ENCODE results near the gene XCR1. TPM values are rescaled to one million over a fixed set of nuclear protein-coding genes. Genes with fewer than 3 reads are reported as not detected.

XCR1 gene
- total RNA-seq, 4 donors from 2014 or later: under 0.01 to 0.07 (median 0.04) TPM; not detected in 1

DNA sequence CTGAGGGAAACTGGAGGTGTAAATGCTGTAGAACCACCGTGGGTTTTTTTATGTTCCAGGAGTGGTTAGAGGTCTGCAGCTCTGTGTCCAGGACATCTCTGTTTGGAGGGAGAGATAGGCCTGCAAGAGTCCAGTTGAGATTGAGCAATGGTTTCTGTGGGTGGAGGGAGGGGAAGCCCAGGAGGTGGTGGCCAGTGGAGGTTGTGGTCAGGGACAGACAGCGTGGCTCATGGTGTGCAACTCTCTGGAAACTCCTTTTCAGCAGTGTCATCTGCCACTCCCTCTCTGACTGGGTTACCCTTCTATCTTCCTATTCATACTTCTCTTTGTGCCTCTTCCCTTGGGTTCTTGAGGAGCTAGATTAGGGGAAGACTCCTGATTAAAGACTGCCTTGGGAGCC lies 9.6 kb downstream of the XCR1 start:
- no peak overlapping the region for H3K4me3 ChIP-seq
- H3K27me3 ChIP-seq: no peaks in the 10 kb centered on the region
- H3K4me1 ChIP-seq: no peaks in the 10 kb centered on the region
- ATAC-seq: no peak
- no peaks in the 10 kb centered on the region for H3K36me3 ChIP-seq
- no peaks in the 10 kb centered on the region for H3K9me3 ChIP-seq
- H3K27ac ChIP-seq: no peak overlapping the region
- TF ChIP-seq, protein P1, sequence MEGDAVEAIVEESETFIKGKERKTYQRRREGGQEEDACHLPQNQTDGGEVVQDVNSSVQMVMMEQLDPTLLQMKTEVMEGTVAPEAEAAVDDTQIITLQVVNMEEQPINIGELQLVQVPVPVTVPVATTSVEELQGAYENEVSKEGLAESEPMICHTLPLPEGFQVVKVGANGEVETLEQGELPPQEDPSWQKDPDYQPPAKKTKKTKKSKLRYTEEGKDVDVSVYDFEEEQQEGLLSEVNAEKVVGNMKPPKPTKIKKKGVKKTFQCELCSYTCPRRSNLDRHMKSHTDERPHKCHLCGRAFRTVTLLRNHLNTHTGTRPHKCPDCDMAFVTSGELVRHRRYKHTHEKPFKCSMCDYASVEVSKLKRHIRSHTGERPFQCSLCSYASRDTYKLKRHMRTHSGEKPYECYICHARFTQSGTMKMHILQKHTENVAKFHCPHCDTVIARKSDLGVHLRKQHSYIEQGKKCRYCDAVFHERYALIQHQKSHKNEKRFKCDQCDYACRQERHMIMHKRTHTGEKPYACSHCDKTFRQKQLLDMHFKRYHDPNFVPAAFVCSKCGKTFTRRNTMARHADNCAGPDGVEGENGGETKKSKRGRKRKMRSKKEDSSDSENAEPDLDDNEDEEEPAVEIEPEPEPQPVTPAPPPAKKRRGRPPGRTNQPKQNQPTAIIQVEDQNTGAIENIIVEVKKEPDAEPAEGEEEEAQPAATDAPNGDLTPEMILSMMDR (IDR thresholded peaks at IDR 0.05): no peak
- TF ChIP-seq EP300 (IDR thresholded peaks at IDR 0.05): no peak
- no peak for TF ChIP-seq POLR2A (IDR thresholded peaks at IDR 0.05)
- TF ChIP-seq POLR2AphosphoS5 (IDR thresholded peaks at IDR 0.05): no peak
- 65 to 89% methylated on average over 1 to 2 of the region's 2 CpGs for WGBS, 2 donors (ENCODE audit: low coverage in 1 of 2)

DNA sequence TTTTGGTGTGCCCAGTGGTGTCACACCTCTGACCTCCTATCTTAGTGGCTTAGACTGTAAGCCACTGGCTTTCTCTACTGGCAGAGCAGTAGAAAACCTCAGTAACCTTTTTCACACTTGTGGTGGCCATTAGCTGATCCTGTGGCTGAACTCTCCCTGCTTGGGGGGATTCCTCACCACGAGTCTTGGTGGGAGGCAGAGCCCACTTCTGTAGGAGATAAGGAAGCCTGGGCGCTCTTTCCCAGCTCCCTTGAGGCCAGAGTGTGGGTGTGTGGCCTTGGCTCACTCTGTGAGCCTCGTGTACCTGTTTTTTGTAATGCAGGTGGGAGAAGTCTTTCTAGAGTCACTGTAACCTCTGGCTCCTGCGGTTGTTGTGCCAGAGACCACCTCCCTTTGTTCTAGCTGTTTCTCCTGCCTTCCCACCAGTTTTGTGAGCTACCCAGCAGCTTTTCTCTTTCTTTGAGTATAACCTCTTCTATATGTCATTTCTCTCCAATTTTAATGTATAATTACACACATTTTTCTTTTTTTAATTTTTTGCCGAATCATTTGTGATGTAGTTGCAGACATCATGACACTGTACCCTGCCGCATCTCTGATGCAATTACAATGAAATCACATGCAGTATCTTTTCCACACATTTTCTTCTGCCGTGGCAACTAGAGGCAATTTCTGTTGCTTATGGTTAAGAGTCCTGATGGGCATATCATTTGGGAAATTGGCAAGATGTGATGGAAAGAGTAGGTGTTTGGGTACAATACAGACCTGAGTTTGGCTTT lies 13.8 kb downstream of the XCR1 start:
- Histone ChIP-seq H3K27ac (no peak overlapping the region), H3K27me3 (no peaks in the 10 kb centered on the region), H3K9me3 (no peaks in the 10 kb centered on the region), H3K36me3 (no peaks in the 10 kb centered on the region), H3K4me3 (no peak overlapping the region), H3K4me1 (no peaks in the 10 kb centered on the region)
- WGBS, 2 donors (ENCODE audit: low coverage in 1 of 2): 68 to 86% methylated on average over 5 to 6 of the region's 7 CpGs
- ATAC-seq: no peak
- TF ChIP-seq, protein P1 (IDR thresholded peaks at IDR 0.05): no peak
- TF ChIP-seq EP300 (IDR thresholded peaks at IDR 0.05): no peak
- TF ChIP-seq POLR2A (IDR thresholded peaks at IDR 0.05): no peak
- TF ChIP-seq POLR2AphosphoS5 (IDR thresholded peaks at IDR 0.05): no peak

DNA sequence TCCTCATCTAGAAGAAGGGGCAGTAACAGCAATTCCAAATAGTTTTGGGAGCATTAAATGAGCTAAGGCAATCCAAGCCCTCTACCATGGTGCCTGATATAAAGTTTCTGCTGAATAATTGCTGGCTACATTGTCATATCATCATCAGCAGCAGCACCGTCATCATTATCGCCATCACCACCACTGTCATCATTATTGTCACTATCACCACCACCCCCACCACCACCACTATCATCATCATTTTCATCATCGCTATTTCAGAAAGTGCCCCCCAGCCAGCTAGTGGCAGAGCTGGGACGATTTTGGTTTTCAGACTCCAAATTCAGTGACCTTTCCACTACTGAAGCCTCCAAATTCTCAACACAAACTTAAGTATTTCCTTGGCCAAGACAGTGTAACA lies 15.0 kb downstream of the XCR1 start:
- Histone ChIP-seq H3K27ac (no peak overlapping the region), H3K9me3 (no peaks in the 10 kb centered on the region), H3K27me3 (no peaks in the 10 kb centered on the region), H3K4me1 (no peaks in the 10 kb centered on the region), H3K4me3 (no peak overlapping the region), H3K36me3 (no peaks in the 10 kb centered on the region)
- 94 to 100% methylated on average over 2 to 4 of the region's 4 CpGs for WGBS, 2 donors (ENCODE audit: low coverage in 1 of 2)
- no peak for ATAC-seq
- TF ChIP-seq POLR2AphosphoS5 (IDR thresholded peaks at IDR 0.05) (no peak), POLR2A (IDR thresholded peaks at IDR 0.05) (no peak), EP300 (IDR thresholded peaks at IDR 0.05) (no peak)
- TF ChIP-seq, protein P1 (IDR thresholded peaks at IDR 0.05): no peak

DNA sequence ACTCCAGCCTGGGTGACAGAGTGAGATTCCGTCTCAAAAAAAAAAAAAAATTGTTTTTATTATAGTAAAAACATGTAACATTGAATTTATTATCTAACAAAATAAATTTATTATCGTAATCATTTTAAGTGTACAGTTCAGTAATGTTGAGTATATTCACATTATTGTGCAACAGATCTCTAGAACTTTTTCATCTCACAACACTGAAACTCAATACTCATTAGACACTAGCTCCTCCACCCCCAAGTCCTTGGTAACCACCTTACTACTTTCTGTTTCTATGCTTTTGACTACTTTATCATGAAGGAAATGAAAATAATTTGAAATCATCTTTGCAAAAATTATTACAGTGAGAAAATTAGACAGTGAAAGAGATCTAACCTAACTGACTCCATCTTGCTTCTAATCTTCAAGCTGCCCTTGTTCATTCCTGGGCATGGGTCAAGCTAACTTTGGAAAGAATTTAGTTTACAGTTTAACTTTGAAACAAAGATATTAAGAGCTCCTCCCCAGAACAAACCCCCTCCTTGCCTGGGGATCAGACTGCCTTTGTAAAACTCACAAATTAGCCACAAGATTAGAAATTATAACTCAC lies 16.7 kb downstream of the XCR1 start:
- TF ChIP-seq POLR2A (IDR thresholded peaks at IDR 0.05): no peak
- TF ChIP-seq, protein P1 (IDR thresholded peaks at IDR 0.05): no peak
- TF ChIP-seq EP300 (IDR thresholded peaks at IDR 0.05): no peak
- TF ChIP-seq POLR2AphosphoS5 (IDR thresholded peaks at IDR 0.05): no peak
- WGBS, 2 donors (ENCODE audit: low coverage in 1 of 2): 93 to 100% methylated on average over 2 of the region's 2 CpGs
- no peak overlapping the region for H3K4me3 ChIP-seq
- no peak overlapping the region for H3K27ac ChIP-seq
- H3K36me3 ChIP-seq: no peaks in the 10 kb centered on the region
- H3K4me1 ChIP-seq: peaks cover 0 to 6% (median 5%) of the 10 kb centered on the region in 3 donors
- no peaks in the 10 kb centered on the region for H3K27me3 ChIP-seq
- no peak for ATAC-seq
- H3K9me3 ChIP-seq: no peaks in the 10 kb centered on the region

DNA sequence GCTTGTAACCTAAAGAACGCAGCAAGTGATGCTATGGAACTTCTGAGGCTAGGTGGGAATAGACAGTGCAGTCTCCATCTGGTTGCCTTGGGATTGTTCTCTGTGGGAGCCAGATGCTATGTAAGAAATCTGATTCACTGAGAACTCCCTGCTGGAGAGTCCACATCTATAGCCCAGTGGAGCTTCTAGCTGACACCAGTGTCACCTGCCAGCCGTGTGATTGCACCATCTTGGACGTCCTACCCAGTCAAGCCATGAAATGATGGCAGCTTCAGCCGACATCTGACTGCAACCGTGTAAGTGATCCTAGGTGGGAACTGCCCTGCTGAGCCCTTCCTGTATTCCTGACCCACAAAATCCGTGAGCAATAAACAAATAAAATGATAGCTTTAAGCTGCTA lies 19.2 kb downstream of the XCR1 start:
- Histone ChIP-seq H3K27me3 (no peaks in the 10 kb centered on the region), H3K4me1 (peaks cover 0 to 6% (median 5%) of the 10 kb centered on the region in 3 donors), H3K9me3 (no peaks in the 10 kb centered on the region), H3K27ac (no peak overlapping the region), H3K36me3 (no peaks in the 10 kb centered on the region), H3K4me3 (no peak overlapping the region)
- TF ChIP-seq EP300 (IDR thresholded peaks at IDR 0.05) (no peak), POLR2AphosphoS5 (IDR thresholded peaks at IDR 0.05) (no peak), POLR2A (IDR thresholded peaks at IDR 0.05) (no peak)
- TF ChIP-seq, protein P1 (IDR thresholded peaks at IDR 0.05): no peak
- ATAC-seq: no peak
- 70 to 100% methylated on average over 1 to 4 of the region's 6 CpGs for WGBS, 2 donors (ENCODE audit: low coverage in 1 of 2)
